Testis (tissue), 2 donors: ENCODE results near the gene SLC11A2.

ENCODE experiments used
- CTCF ChIP-seq, 3 experiments: fragments of 450-650 bp in 2 of 3; fragments of 200-600 bp in 1 of 3; sonication (generic) in 1 of 3; IDR thresholded peaks; one replicate each; pipeline ENCODE4 v1.5.1; 2016 to 2019; ENCODE audit warnings: antibody characterized with exemption in 3 of 3, mild to moderate bottlenecking in 2 of 3, moderate library complexity in 1 of 3
- POLR2A ChIP-seq: fragments of 450-650 bp; IDR thresholded peaks from one replicate; pipeline ENCODE4 v1.6.1; 2017; ENCODE audit warnings: antibody characterized with exemption, mild to moderate bottlenecking, moderate library complexity

- TF ChIP-seq CTCF (IDR thresholded peaks at IDR 0.05), result no peak
- TF ChIP-seq POLR2A, result no peak
Measured at GRCh38 chr12:50988051-50988450, 38.1 kb downstream of the SLC11A2 start.
